ENCODE results near the gene HMGXB4. TPM values are rescaled to one million over a fixed set of nuclear protein-coding genes. Genes with fewer than 3 reads are reported as not detected.

HMGXB4 gene
- total and polyA plus RNA-seq, 8 donors, result 19.2 to 34.6 (median 31.5) TPM

DNA sequence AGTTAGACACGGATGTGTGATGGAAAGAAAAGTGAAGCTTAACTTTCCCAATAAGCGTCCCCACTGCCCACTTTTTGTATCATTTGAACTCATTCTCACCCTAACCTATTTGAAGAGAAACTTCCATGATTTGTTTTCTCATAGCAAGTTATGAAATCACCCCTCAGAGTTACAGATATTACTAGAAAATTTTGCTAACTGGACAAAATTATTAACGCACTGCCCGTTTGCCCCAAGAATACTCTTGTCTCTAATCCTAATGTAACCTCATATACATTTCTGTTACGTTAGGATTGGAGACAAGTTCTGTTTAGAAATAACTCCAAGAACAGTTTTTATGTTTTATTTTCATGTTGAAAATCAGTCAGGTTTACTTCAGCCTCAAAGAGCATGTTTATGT is 67.9 kb downstream of the HMGXB4 start:
- intact Hi-C loops (cut with DNase I), result no loop called here
- DNase-seq (no peak), ATAC-seq (no peak)
- TF ChIP-seq, protein P1, sequence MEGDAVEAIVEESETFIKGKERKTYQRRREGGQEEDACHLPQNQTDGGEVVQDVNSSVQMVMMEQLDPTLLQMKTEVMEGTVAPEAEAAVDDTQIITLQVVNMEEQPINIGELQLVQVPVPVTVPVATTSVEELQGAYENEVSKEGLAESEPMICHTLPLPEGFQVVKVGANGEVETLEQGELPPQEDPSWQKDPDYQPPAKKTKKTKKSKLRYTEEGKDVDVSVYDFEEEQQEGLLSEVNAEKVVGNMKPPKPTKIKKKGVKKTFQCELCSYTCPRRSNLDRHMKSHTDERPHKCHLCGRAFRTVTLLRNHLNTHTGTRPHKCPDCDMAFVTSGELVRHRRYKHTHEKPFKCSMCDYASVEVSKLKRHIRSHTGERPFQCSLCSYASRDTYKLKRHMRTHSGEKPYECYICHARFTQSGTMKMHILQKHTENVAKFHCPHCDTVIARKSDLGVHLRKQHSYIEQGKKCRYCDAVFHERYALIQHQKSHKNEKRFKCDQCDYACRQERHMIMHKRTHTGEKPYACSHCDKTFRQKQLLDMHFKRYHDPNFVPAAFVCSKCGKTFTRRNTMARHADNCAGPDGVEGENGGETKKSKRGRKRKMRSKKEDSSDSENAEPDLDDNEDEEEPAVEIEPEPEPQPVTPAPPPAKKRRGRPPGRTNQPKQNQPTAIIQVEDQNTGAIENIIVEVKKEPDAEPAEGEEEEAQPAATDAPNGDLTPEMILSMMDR (IDR thresholded peaks at IDR 0.05), result no peak
- peaks cover 0 to 36% of the 10 kb centered on the region in 2 donors for H3K4me1 ChIP-seq
- H3K27me3 ChIP-seq, result no peaks in the 10 kb centered on the region
- no peaks in the 10 kb centered on the region for H3K9me3 ChIP-seq
- H3K36me3 ChIP-seq, result peaks cover 0 to 90% of the 10 kb centered on the region in 2 donors
- no peak overlapping the region for H3K4me3 ChIP-seq
- H3K27ac ChIP-seq, result no peak overlapping the region

DNA sequence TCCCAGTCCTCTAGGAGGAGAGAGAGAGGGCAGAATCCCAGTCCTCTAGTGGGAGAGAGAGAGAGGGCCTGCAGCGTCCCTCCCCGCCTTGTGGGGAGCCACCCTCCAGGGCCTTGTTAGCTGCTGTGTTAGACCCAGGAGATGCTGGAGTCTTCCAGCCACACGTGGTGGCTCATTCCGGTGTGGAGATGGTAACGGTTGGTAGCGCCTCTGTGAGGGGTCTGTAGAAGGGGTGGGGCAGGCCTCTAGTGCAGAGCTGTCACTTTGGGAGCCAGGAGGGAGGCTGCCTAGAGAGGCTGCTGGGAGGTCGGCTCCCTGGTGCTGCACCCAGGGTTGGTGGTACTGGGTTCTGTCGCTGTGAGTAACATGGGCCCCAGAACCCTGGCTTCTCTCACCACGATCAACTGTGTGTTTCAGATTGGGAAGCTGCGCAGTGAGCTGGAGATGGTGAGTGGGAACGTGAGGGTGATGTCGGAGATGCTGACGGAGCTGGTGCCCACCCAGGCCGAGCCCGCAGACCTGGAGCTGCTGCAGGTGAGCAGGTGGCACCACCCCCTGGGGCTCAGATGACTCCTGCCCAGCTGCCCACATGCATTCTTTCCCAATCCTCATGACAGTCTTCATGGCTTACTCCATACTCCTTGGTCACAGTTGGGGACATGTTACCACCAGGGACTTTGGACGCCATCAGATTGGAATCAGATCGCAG is 69.7 kb downstream of the HMGXB4 start:
- peaks cover 0 to 90% of the 10 kb centered on the region in 2 donors for H3K36me3 ChIP-seq
- H3K4me3 ChIP-seq, result no peak overlapping the region
- H3K27ac ChIP-seq, result peak overlapping the region in 1 of 2 donors; percentile 93
- intact Hi-C loops (cut with DNase I), result no loop called here
- H3K4me1 ChIP-seq, result peaks cover 2 to 49% of the 10 kb centered on the region in 2 donors
- no peaks in the 10 kb centered on the region for H3K27me3 ChIP-seq
- peak in 1 of 4 donors; percentile 35 for DNase-seq
- no peaks in the 10 kb centered on the region for H3K9me3 ChIP-seq
- TF ChIP-seq, protein P1 (IDR thresholded peaks at IDR 0.05), result no peak
- no peak for ATAC-seq

DNA sequence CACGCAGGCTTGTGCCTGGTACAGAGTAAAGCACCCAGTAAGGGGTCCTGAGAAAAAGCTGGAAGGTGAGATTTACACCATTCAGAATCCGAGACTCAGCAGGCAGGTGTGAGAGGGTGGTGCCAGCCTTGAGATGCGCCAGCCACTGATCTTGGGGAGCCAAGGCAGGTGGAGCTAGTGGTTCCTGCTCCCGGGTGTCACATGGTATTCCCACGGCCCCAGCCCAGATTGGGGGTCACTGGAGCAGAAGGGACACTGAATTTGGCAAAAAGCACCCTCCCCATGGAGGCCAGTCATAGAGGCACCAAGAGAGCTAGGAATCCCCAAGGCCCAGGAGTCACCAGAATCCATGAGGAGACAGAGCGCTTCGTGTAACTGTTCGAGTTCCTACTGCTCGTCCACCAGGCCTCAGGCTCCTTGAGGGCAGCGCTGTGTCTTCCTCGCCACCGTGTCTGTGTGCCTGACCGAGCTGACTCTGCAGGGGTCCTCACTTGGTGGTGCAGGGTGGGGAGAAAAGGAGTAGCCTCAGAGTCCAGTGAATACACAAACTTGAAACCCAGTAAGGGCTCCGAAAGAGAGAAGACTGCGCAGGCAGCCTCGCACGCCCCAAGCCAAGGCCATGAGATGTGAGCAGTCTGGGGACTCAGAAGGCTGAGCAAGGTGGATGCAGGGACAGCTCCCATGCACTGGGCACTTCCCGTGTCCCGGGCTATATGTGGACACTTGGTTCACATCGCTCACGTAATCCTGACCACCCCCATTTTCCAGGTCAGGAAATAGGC is 70.6 kb downstream of the HMGXB4 start:
- peak overlapping the region in 1 of 2 donors; percentile 93 for H3K27ac ChIP-seq
- H3K9me3 ChIP-seq, result no peaks in the 10 kb centered on the region
- TF ChIP-seq, protein P1 (IDR thresholded peaks at IDR 0.05), result no peak
- H3K4me3 ChIP-seq, result no peak overlapping the region
- intact Hi-C loops (cut with DNase I), result no loop called here
- no peaks in the 10 kb centered on the region for H3K27me3 ChIP-seq
- H3K4me1 ChIP-seq, result peaks cover 2 to 49% of the 10 kb centered on the region in 2 donors
- DNase-seq (peak in 1 of 4 donors; percentile 63), ATAC-seq (no peak)
- H3K36me3 ChIP-seq, result peaks cover 0 to 90% of the 10 kb centered on the region in 2 donors

DNA sequence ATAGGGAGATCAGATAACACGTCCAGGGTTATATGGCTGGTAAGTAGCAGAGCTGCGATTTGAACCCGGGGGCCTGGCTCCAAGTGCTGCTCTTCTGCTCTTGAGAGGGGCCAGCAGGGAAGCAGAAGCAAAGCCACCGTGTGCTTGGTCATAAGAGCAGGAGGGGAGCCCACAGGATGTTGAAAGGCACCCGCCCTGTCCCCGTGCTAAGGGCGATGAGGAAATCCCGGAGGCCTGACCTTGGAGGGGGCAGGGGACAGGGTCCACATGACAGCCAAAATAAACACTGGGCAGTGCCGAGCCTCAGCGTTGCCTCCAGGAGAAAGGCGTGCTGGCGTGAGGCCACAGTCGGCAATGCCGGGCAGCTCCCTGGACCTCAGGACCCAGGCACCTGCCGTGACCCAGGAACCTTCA is 71.2 kb downstream of the HMGXB4 start:
- no peak overlapping the region for H3K4me3 ChIP-seq
- H3K36me3 ChIP-seq, result peaks cover 0 to 90% of the 10 kb centered on the region in 2 donors
- intact Hi-C loops (cut with DNase I), result no loop called here
- TF ChIP-seq, protein P1 (IDR thresholded peaks at IDR 0.05), result no peak
- peak; percentile 29 for ATAC-seq
- peak in 2 of 4 donors; percentile 65 to 91 for DNase-seq
- no peaks in the 10 kb centered on the region for H3K27me3 ChIP-seq
- peaks cover 2 to 53% of the 10 kb centered on the region in 2 donors for H3K4me1 ChIP-seq
- peak overlapping the region in 1 of 2 donors; percentile 93 for H3K27ac ChIP-seq
- H3K9me3 ChIP-seq, result no peaks in the 10 kb centered on the region
